Ovary (tissue), 9 donors: ENCODE data around the gene NCKAP1. TPM values are rescaled to one million over a fixed set of nuclear protein-coding genes. Genes with fewer than 3 reads are reported as not detected.
A peak's percentile ranks its signal among the peaks of the same experiment; 100 is the strongest.

Experiments used
- DNase-seq, 5 donors: peaks; one replicate each; pipeline ENCODE4 v3.0.0-alpha.2; 2019 to 2020
- H3K27ac ChIP-seq, 2 donors: fragments of 200-600 bp; one replicate each; pipeline versions ENCODE4 v1.5.1 to v1.8.0; 2019 to 2022
- H3K27me3 ChIP-seq: fragments of 200-600 bp; one replicate; pipeline ENCODE4 v1.8.0; 2022
- H3K36me3 ChIP-seq: fragments of 200-600 bp; sonication (generic); one replicate; pipeline ENCODE4 v1.5.1; 2019
- H3K4me1 ChIP-seq: one replicate; pipeline ENCODE4 v1.8.1; 2013; ENCODE audit warnings: mild to moderate bottlenecking, moderate library complexity; ENCODE audit not compliant: insufficient read depth
- H3K4me3 ChIP-seq: fragments of 200-600 bp; sonication (generic); one replicate; pipeline ENCODE4 v1.5.1; 2017
- H3K9me3 ChIP-seq, 2 donors: fragments of 200-600 bp in 1 of 2; sonication (generic) in 1 of 2; one replicate each; pipeline versions ENCODE4 v1.5.1 to v1.8.1; 2013 to 2019; ENCODE audit warnings: mild to moderate bottlenecking in 1 of 2, moderate library complexity in 1 of 2
- CTCF ChIP-seq, 3 donors: fragments of 450-650 bp in 2 of 3; fragments of 200-600 bp in 1 of 3; IDR thresholded peaks; one replicate each; pipeline versions ENCODE4 v1.5.1 to v1.8.0; 2016 to 2022; ENCODE audit warnings: antibody characterized with exemption in 3 of 3, mild to moderate bottlenecking in 1 of 3
- EP300 ChIP-seq: sonication (generic); formaldehyde crosslinking; IDR thresholded peaks from one replicate; pipeline ENCODE4 v1.6.1; 2017; ENCODE audit warnings: antibody characterized with exemption
- POLR2A ChIP-seq: fragments of 450-650 bp; IDR thresholded peaks from one replicate; pipeline ENCODE4 v1.6.1; 2017; ENCODE audit warnings: antibody characterized with exemption, mild to moderate bottlenecking, moderate library complexity
- WGBS, 3 donors: extraction: QIAGEN DNeasy Blood & Tissue Kit in 1 of 3; methylation state at CpG; one replicate each; pipeline versions ENCODE4 v1.1.5 to v1.1.7; 2013 to 2017; 5-methylcytosine and 5-hydroxymethylcytosine counted together
- intact Hi-C, 4 donors: fragments of 100-400 bp; cut with DNase I; formaldehyde crosslinking; loops; one replicate each; pipeline versions ENCODE4 v1.11.0 to v1.15.1; 2022 to 2023
- polyA plus RNA-seq, 2 donors: library from polyadenylated mRNA; stranded (reverse); fragments of 200-250 nt in 1 of 2; fragments of 350-450 nt in 1 of 2; fragmentation: Illumina TruSeq in 1 of 2; extraction: RNeasy Lipid Tissue Mini Kit (QIAGEN cat#74804) in 1 of 2; gene quantifications; one replicate each; pipeline ENCODE4 v1.2.3, GENCODE V29; 2013 to 2014
- total RNA-seq, 7 donors: library from RNA; depleted of rRNA in 2 of 7; stranded (reverse); fragments of >200 nt in 2 of 7; fragmentation: NEBNext Ultra II Directional in 3 of 7; extraction: Animal tissue kit (Norgen Biotek cat#: 25700) in 3 of 7; gene quantifications; one replicate each; pipeline versions ENCODE4 v1.1.0 to v1.2.4, GENCODE V29; 2016 to 2023
- donor health status: DM: no; HTN: no; CAD: no; lungs with moderate emphysema.
- donor health status: DM: no; HTN: no; CAD: no.
- donor health status: Bipolar disorder and iron deficiency.
- donor health status: DM: yes; HTN: yes; CAD: no.
- donor health status: DM: no; HTN: no; CAD: no.
- donor health status: DM: yes; HTN: yes; CAD: no.

Gene NCKAP1
- total and polyA plus RNA-seq, 9 donors = 59.9 to 122 (median 100) TPM

DNA sequence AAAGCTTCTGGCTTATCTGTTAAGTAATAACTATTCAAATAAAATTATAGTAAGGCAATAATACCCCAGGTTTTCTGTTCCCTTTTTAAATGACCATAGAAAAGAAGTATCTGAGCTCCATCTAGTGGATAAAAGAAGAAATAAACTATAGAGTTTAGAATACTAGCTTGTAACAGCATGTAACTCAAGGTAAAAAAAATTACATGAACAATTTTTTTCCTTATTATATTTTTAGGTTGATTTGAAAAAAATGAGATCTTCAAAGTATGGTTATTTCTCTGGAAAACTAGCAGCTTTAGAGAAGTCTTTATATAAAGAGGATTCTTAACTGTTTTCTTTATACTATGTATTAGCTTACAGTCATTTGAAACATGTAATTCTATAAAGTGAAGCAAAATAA is 58.1 kb downstream of the NCKAP1 start:
- no peaks in the 10 kb centered on the region for H3K4me1 ChIP-seq
- H3K36me3 ChIP-seq = no peaks in the 10 kb centered on the region
- TF ChIP-seq POLR2A (no peak), EP300 (no peak), CTCF (IDR thresholded peaks at IDR 0.05) (peak in 1 of 3 donors; percentile 26)
- intact Hi-C loops = no loop called here
- no peak for DNase-seq
- H3K9me3 ChIP-seq = no peaks in the 10 kb centered on the region
- no peak overlapping the region for H3K27ac ChIP-seq
- no peak overlapping the region for H3K4me3 ChIP-seq
- no peaks in the 10 kb centered on the region for H3K27me3 ChIP-seq

GRCh38 chr2:182977463-182977862 is 60.8 kb downstream of the NCKAP1 start:
- H3K27me3 ChIP-seq = no peaks in the 10 kb centered on the region
- no peaks in the 10 kb centered on the region for H3K9me3 ChIP-seq
- no peak overlapping the region for H3K27ac ChIP-seq
- TF ChIP-seq EP300 = no peak
- TF ChIP-seq POLR2A = no peak
- no peak for TF ChIP-seq CTCF (IDR thresholded peaks at IDR 0.05)
- WGBS, 3 donors = 97 to 100% (median 100%) methylated on average over 1 of the region's 1 CpG
- H3K36me3 ChIP-seq = no peaks in the 10 kb centered on the region
- DNase-seq = no peak
- H3K4me3 ChIP-seq = no peak overlapping the region
- no peaks in the 10 kb centered on the region for H3K4me1 ChIP-seq
- intact Hi-C loops = loop anchor here in 2 of 4 donors (10.0 kb wide), 2 partner anchors 193 to 213 kb away; no protein-coding TSS in a partner anchor

DNA sequence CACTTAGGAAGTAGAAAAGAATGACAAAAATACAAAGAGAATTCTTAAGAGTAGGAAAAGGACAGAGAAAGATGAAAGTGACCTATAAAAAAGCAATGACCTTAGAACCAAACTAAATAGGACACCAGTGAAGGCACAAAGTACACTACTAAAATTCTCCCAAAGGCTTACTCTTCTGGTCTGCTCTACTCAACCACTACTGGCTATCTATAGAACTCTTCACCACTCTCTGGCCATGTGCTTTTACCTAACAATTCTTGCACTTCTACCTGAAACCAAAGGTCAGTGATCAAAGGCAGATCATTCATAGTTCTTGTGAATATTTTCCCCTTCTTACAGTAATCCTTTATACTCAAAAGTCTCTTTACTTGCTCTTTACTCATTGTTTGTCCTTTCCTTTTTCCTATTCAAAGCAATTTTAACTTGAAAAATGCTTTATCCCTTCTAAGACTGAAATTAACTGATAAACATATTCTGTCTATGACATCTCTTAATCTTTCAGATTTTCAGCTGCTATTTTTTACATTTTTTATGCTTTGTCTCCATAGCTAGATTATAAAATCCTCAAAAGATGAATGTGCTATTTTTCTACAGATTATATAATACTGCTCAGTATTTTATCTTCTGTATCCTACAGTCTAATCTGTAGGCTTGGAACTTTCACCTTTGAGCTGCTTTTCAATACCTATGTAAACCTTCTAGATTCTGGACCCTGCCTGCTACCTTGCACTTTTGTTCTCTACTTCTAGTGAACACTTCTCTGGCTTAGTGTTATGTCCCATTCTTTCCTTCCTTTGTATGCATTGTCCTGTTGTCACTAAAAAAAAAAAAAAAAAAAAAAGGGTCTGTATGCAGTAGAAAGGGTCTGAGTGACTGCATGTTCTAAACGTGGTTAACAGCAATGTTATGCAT is 64.6 kb downstream of the NCKAP1 start:
- H3K27me3 ChIP-seq = no peaks in the 10 kb centered on the region
- 31 to 39% (median 32%) methylated on average over 1 of the region's 1 CpG for WGBS, 3 donors
- H3K9me3 ChIP-seq = no peaks in the 10 kb centered on the region
- TF ChIP-seq CTCF (IDR thresholded peaks at IDR 0.05) = no peak
- TF ChIP-seq POLR2A = no peak
- TF ChIP-seq EP300 = no peak
- no peak for DNase-seq
- no peak overlapping the region for H3K4me3 ChIP-seq
- no peaks in the 10 kb centered on the region for H3K4me1 ChIP-seq
- intact Hi-C loops = loop anchor here in 2 of 4 donors (10.0 kb wide), 2 partner anchors 189 to 209 kb away; no protein-coding TSS in a partner anchor
- H3K36me3 ChIP-seq = no peaks in the 10 kb centered on the region
- H3K27ac ChIP-seq = no peak overlapping the region

GRCh38 chr2:182972548-182972942 is 65.7 kb downstream of the NCKAP1 start:
- intact Hi-C loops = loop anchor here in 2 of 4 donors (10.0 kb wide), 2 partner anchors 188 to 208 kb away; no protein-coding TSS in a partner anchor
- H3K36me3 ChIP-seq = no peaks in the 10 kb centered on the region
- WGBS, 3 donors = 98 to 99% (median 98%) methylated on average over 3 of the region's 3 CpGs

More at GRCh38 chr2:182972548-182972942, 65.7 kb downstream of the NCKAP1 start:
- Histone ChIP-seq H3K9me3 (no peaks in the 10 kb centered on the region), H3K4me1 (no peaks in the 10 kb centered on the region), H3K4me3 (no peak overlapping the region), H3K27ac (no peak overlapping the region), H3K27me3 (no peaks in the 10 kb centered on the region)
- no peak for DNase-seq
- TF ChIP-seq POLR2A (no peak), EP300 (no peak), CTCF (IDR thresholded peaks at IDR 0.05) (no peak)
